ENCODE results near the gene SLC10A7. TPM values are rescaled to one million over a fixed set of nuclear protein-coding genes. Genes with fewer than 3 reads are reported as not detected.

The SLC10A7 gene
- total and polyA plus RNA-seq, 9 of the 15 experiments (the other 6 are each of a cell fraction or from before 2014, with no cell fraction given), result 6.4 to 22.8 (median 16.1) TPM

GRCh38 chr4:146534178-146534577, 12.4 kb upstream of the SLC10A7 start:
- Histone ChIP-seq H4K20me1 (replicated peaks; ENCODE audit: control insufficient read depth, insufficient read depth, low read length) (no peaks in the 10 kb centered on the region), H3K79me2 (ENCODE audit: control insufficient read depth, insufficient read depth, low read length) (no peaks in the 10 kb centered on the region), H2AFZ (ENCODE audit: low read depth, low read length) (no peak overlapping the region), H3K4me2 (ENCODE audit: insufficient read depth, low read length) (no peak overlapping the region), H3K27me3 (ENCODE audit: control insufficient read depth in 2 of 2, insufficient read depth in 2 of 2, low read length in 2 of 2) (no peaks in the 10 kb centered on the region; a peak in 1 of 5 replicates), H3K4me3 (no peak overlapping the region), H3K36me3 (ENCODE audit: control insufficient read depth, insufficient read depth, low read length) (no peaks in the 10 kb centered on the region), H3K27ac (ENCODE audit: extremely low read depth, low read depth, low read length) (no peak overlapping the region), H3K9me1 (ENCODE audit: control insufficient read depth, insufficient read depth, low read length) (no peaks in the 10 kb centered on the region), H3K9ac (ENCODE audit: insufficient read depth in 1 of 2, low read depth in 2 of 2, low read length in 2 of 2) (no peak overlapping the region), H3K4me1 (replicated peaks in 1 of 2; ENCODE audit: control insufficient read depth in 2 of 2, insufficient read depth in 2 of 2, low read length in 2 of 2) (no peaks in the 10 kb centered on the region), H3K9me3 (replicated peaks; ENCODE audit: control insufficient read depth, insufficient read depth, low read depth, low read length) (no peaks in the 10 kb centered on the region)
- no peak for FAIRE-seq
- in situ Hi-C loops (cut with MboI), result no loop called here
- no peak for ATAC-seq
- BruUV-seq (replicated peaks), result no TSS peak
- ChIA-PET POLR2A (no interaction called here), CTCF (ENCODE audit: low intra/inter-chr PET ratio) (no interaction called here)
- no peak for DNase-seq (ENCODE audit: extremely low read depth in 1 of 4, low spot score in 3 of 4)
- intact Hi-C loops (cut with micrococcal nuclease), result no loop called here
- TF ChIP-seq ZNF316 (IDR thresholded peaks at IDR 0.05) (peak; percentile 68), POLR2AphosphoS5 (IDR thresholded peaks at IDR 0.05; ENCODE audit: control insufficient read depth, insufficient read depth, low read depth, low read length) (no peak), RNF219 (CRISPR knock-in tag; IDR thresholded peaks at IDR 0.05) (no peak), SMARCA5 (IDR thresholded peaks at IDR 0.05) (no peak), CBX3 (IDR thresholded peaks at IDR 0.05; ENCODE audit: borderline replicate concordance in 1 of 2, low read length in 2 of 2) (no peak), MAFF (IDR thresholded peaks at IDR 0.05; ENCODE audit: low read length) (peak; percentile 28; the same call in 1 of the 2 replicates), C11orf30 (IDR thresholded peaks at IDR 0.05; ENCODE audit: low read depth) (peak; percentile 40; the same call in 1 of the 2 replicates), FOXK2 (conservative IDR thresholded peaks at IDR 0.05 in 1 of 2, IDR thresholded peaks at IDR 0.05 in 1 of 2; ENCODE audit: low read depth in 2 of 2) (no peak)
- TF ChIP-seq, protein P1, sequence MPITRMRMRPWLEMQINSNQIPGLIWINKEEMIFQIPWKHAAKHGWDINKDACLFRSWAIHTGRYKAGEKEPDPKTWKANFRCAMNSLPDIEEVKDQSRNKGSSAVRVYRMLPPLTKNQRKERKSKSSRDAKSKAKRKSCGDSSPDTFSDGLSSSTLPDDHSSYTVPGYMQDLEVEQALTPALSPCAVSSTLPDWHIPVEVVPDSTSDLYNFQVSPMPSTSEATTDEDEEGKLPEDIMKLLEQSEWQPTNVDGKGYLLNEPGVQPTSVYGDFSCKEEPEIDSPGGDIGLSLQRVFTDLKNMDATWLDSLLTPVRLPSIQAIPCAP (CRISPR knock-in tag; IDR thresholded peaks at IDR 0.05; ENCODE audit: borderline replicate concordance), result no peak

Measured in K562 (cell line).